Cardiac muscle cell (in vitro differentiated cells and primary cell): ENCODE results near the gene CACNA1A. TPM values are rescaled to one million over a fixed set of nuclear protein-coding genes. Genes with fewer than 3 reads are reported as not detected.

Source experiments
- DNase-seq, 2 donors: peaks; one replicate each; pipeline versions ENCODE4 v3.0.0 to v3.0.0-alpha.2; 2010 to 2017; ENCODE audit warnings: low read depth in 1 of 2, low spot score in 1 of 2
- H3K27ac ChIP-seq: fragments of 200-600 bp; sonication (generic); 2 replicates; pipeline ENCODE4 v1.5.1; 2016
- H3K27me3 ChIP-seq: fragments of 200-600 bp; sonication (generic); 2 replicates; pipeline ENCODE4 v1.6.0; 2016; ENCODE audit warnings: control low read depth
- H3K36me3 ChIP-seq: fragments of 200-600 bp; sonication (generic); 2 replicates; pipeline ENCODE4 v1.5.1; 2016; ENCODE audit warnings: control low read depth
- H3K4me1 ChIP-seq: fragments of 200-600 bp; sonication (generic); 2 replicates; pipeline ENCODE4 v1.8.1; 2017; ENCODE audit warnings: low read depth, mild to moderate bottlenecking, mixed run types
- H3K4me3 ChIP-seq: fragments of 200-600 bp; sonication (generic); 2 replicates; pipeline ENCODE4 v1.5.1; 2016; ENCODE audit warnings: mild to moderate bottlenecking
- H3K9me3 ChIP-seq: fragments of 200-600 bp; sonication (generic); 2 replicates; pipeline ENCODE4 v1.5.1; 2017; ENCODE audit warnings: low read depth, mild to moderate bottlenecking, control low read depth
- polyA plus RNA-seq: library from polyadenylated mRNA; unstranded; fragments of >200 nt; fragmentation: Nextera tagmentation; extraction: Ambion mirVana; gene quantifications from 2 replicates; pipeline ENCODE4 v1.2.1, GENCODE V29; 2016
- total RNA-seq: library from RNA; depleted of rRNA; stranded (reverse); fragments of >200 nt; gene quantifications from 2 replicates; pipeline ENCODE4 v1.2.3, GENCODE V29; 2016
- TF ChIP-seq, protein P1 (sequence below): IDR thresholded peaks from 2 replicates; pipeline ENCODE4 v1.5.1; 2012; ENCODE audit warnings: low read depth, mild to moderate bottlenecking, low read length

CACNA1A gene
- total and polyA plus RNA-seq, 2 experiments from 2014 or later = 5.6 to 6.8 TPM

DNA sequence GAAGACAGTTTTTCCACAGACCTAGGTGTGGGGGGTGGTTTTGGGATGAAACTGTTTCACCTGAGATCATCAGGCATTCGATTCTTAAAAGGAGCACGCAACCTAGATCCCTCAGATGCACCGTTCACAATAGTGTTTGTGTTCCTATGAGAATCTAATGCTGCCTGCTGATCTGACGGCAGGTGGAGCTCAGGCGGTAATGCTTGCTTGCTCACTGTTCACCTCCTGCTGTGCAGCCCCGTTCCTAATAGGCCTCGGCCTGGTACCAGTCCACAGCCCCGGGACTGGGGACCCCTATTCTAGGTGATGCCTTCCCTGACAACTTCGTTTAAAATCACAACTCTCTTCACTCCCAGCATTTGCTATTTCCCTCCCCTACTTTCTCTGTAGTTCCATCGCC, 206.4 kb downstream of the CACNA1A start:
- no peak overlapping the region for H3K4me3 ChIP-seq

DNA sequence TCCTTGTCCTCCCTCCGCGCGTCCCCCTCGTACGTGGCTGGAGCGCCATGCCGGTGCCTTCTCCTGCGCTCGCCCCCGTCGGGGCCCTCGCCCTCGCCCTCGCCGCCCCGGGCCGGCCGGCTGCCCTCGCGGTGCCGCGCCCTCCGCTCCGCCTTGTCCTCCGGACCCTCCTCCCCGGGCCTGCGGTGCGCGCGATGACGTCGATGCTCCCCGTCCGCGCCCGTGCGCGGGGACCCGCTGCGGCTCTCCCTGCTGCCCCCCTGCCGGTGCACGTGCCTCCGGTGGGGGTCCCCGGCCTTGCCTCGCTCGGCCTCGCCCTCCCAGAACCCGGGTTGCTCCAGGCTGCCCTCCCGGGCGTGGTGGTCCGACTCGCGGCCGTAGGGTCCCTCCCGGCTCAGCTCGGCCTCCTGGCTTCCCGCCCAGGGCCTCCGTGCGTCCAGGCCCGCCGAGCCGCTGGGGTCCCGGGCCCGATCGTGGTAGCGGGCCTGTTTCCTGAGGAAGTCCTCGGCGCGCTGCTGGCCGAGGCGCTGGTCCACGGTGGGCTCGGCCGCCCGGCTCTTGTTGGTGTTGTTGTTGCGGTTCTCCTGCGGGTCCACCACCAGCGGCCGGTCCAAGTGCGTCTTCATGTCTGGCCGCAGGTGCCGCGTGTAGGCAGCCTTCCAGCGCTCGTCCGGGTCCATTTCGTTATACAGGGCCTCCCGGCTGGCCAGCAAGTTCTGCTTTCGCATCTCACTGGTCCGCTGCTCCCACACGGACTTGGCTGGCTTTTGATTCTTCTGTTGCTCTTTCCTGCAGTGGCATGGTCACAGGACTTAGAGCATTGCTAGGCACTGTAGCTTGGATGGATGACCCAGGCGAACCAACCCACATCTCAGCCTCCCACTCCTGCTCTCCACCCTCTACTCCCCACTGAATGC, 207.5 kb downstream of the CACNA1A start:
- no peaks in the 10 kb centered on the region for H3K36me3 ChIP-seq
- H3K4me3 ChIP-seq = no peak overlapping the region
- H3K4me1 ChIP-seq = no peaks in the 10 kb centered on the region
- DNase-seq = peak in 1 of 2 donors; percentile 20
- no peak overlapping the region for H3K27ac ChIP-seq
- no peaks in the 10 kb centered on the region for H3K9me3 ChIP-seq
- no peaks in the 10 kb centered on the region for H3K27me3 ChIP-seq
- TF ChIP-seq, protein P1, sequence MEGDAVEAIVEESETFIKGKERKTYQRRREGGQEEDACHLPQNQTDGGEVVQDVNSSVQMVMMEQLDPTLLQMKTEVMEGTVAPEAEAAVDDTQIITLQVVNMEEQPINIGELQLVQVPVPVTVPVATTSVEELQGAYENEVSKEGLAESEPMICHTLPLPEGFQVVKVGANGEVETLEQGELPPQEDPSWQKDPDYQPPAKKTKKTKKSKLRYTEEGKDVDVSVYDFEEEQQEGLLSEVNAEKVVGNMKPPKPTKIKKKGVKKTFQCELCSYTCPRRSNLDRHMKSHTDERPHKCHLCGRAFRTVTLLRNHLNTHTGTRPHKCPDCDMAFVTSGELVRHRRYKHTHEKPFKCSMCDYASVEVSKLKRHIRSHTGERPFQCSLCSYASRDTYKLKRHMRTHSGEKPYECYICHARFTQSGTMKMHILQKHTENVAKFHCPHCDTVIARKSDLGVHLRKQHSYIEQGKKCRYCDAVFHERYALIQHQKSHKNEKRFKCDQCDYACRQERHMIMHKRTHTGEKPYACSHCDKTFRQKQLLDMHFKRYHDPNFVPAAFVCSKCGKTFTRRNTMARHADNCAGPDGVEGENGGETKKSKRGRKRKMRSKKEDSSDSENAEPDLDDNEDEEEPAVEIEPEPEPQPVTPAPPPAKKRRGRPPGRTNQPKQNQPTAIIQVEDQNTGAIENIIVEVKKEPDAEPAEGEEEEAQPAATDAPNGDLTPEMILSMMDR = no peak

More for the DNA sequence above, 206.4 kb downstream of the CACNA1A start:
- H3K27ac ChIP-seq = no peak overlapping the region
- no peak for DNase-seq
- TF ChIP-seq, protein P1 = no peak
- H3K9me3 ChIP-seq = no peaks in the 10 kb centered on the region
- H3K27me3 ChIP-seq = no peaks in the 10 kb centered on the region
- no peaks in the 10 kb centered on the region for H3K36me3 ChIP-seq
- H3K4me1 ChIP-seq = no peaks in the 10 kb centered on the region

DNA sequence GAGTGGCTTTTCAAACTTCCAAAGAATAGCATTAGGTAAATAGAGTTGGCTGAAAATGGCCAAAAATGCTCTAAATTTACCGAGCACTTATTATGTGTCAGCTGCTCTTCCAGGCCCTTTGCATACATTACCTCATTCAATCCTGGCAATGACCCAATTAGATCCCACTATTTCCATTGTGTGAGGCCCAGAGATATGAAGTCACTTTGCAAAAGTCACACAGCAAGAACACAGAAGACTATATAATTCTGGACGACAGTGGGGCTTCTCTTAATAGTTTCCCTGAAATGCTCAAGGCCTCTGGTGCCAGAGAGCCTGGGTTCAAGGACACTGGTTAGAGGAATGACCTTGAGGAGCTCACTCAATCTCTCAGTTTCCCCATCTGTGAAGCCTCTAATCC, 209.3 kb downstream of the CACNA1A start:
- Histone ChIP-seq H3K4me3 (no peak overlapping the region), H3K4me1 (no peaks in the 10 kb centered on the region), H3K9me3 (no peaks in the 10 kb centered on the region), H3K36me3 (no peaks in the 10 kb centered on the region), H3K27me3 (no peaks in the 10 kb centered on the region), H3K27ac (no peak overlapping the region)
- TF ChIP-seq, protein P1 = no peak
- no peak for DNase-seq

DNA sequence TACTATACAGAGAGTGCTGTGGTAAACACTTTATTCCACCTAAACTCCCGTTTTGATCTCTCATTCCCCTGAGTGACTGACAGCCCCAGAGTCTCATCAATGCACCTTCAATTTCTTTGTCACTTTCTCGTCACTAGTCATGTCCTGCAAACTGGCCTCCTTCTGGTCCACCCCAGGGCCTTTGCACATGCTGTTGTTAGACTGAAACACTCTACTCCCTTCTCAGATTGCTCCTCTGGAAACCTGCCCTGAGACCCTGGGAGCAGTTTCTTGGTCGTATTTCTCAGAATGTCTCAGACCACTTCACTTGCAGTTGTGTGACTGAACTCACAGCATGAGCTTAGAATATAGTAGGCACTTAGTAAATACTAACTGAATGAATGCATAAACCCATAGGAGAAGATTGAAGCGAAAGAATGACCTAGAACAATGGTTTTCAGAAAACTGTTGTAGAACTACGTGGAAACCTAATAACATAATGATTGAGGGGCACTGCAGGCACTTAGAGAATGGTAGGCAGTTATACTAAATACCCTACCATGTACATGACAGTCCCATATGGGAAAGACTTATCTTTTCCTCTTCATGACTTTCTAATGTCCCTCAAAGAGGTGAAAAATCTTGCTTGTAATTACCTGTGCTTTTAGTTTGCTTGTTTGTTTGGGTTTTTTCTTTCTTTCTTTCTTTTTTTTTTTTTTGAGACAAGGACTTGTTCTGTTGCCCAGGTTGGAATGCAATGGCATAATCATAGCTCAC, 211.3 kb downstream of the CACNA1A start:
- TF ChIP-seq, protein P1 = no peak
- H3K27me3 ChIP-seq = no peaks in the 10 kb centered on the region
- DNase-seq = no peak
- no peak overlapping the region for H3K27ac ChIP-seq
- H3K9me3 ChIP-seq = no peaks in the 10 kb centered on the region
- H3K4me1 ChIP-seq = no peaks in the 10 kb centered on the region
- H3K36me3 ChIP-seq = no peaks in the 10 kb centered on the region
- no peak overlapping the region for H3K4me3 ChIP-seq

DNA sequence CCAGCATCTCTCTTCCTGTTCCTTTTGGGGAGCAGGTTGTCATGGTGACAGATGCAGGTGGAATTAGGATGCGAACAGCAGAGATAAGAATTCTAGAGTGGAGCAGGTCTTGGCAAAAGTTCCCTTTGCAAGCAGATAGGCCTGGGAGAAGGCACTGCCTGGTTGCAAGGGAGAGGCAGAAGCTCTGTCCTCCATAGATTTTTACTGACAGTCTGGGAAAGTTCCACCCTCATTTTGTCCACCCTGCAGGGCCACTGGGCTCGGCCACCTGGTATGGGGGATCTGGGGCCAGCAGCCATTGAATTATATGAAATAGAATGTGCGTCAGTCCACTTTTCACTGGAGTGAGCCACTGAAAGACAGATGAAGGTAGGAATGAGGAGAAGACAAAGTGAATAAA, 214.4 kb downstream of the CACNA1A start:
- Histone ChIP-seq H3K4me3 (no peak overlapping the region), H3K4me1 (no peaks in the 10 kb centered on the region), H3K27me3 (no peaks in the 10 kb centered on the region), H3K36me3 (no peaks in the 10 kb centered on the region), H3K27ac (no peak overlapping the region), H3K9me3 (no peaks in the 10 kb centered on the region)
- DNase-seq = no peak
- TF ChIP-seq, protein P1 = no peak
